B cell (primary cell): Measurements from ENCODE around the gene SIAH3. TPM values are rescaled to one million over a fixed set of nuclear protein-coding genes. Genes with fewer than 3 reads are reported as not detected.

Experiments used
- ATAC-seq: fragments of 200-7000 bp; cut with Tn5 transposase; one replicate; pipeline ENCODE4 v1.10.0; 2021; ENCODE audit warnings: low read depth, mild to moderate bottlenecking, moderate number of reproducible peaks, moderate library complexity
- CTCF ChIA-PET: fragments of 350-600 bp; sonication (Branson Sonifier 250); formaldehyde crosslinking; loops from one replicate; lab custom pipeline; 2021; ENCODE audit warnings: antibody characterized with exemption, inconsistent platforms; lab: Charles Lee
- POLR2A ChIA-PET: fragments of 350-600 bp; sonication (Branson Sonifier 250); formaldehyde crosslinking; loops from one replicate; lab custom pipeline; 2021; ENCODE audit warnings: antibody characterized with exemption; lab: Charles Lee
- DNase-seq: peaks from one replicate; pipeline ENCODE4 v3.0.0; 2013
- H2AFZ ChIP-seq: 2 replicates; pipeline ENCODE4 v1.6.1; 2012; ENCODE audit warnings: mild to moderate bottlenecking, low read depth, low read length; ENCODE audit not compliant: insufficient read depth, poor library complexity, severe bottlenecking
- H3K27ac ChIP-seq, 2 donors: 1 replicate in 1 of 2; 2 replicates in 1 of 2; pipeline ENCODE4 v1.5.1; 2012 to 2013; ENCODE audit warnings: low read length in 2 of 2, mild to moderate bottlenecking in 2 of 2, moderate library complexity in 1 of 2
- H3K27me3 ChIP-seq, 4 experiments: fragments of 200-600 bp in 1 of 4; sonication (generic) in 1 of 4; replicated peaks in 1 of 4; 1 replicate in 2 of 4; 2 replicates in 2 of 4; pipeline versions ENCODE4 v1.6.1 to v1.7.0; 2013 to 2016; ENCODE audit warnings: low read length in 3 of 4, mild to moderate bottlenecking in 2 of 4, mixed read lengths in 1 of 4, moderate library complexity in 1 of 4; ENCODE audit not compliant: insufficient read depth in 4 of 4, control insufficient read depth in 3 of 4; ENCODE audit errors: control extremely low read depth in 1 of 4
- H3K36me3 ChIP-seq, 2 experiments: replicated peaks in 1 of 2; 1 replicate in 1 of 2; 2 replicates in 1 of 2; pipeline versions ENCODE4 v1.6.1 to v1.7.1; 2013; ENCODE audit warnings: low read length in 1 of 2; ENCODE audit not compliant: insufficient read depth in 2 of 2, control insufficient read depth in 1 of 2; ENCODE audit errors: control extremely low read depth in 1 of 2, extremely low read depth in 1 of 2
- H3K4me1 ChIP-seq, 2 donors: fragments of 200-600 bp in 1 of 2; sonication (generic) in 1 of 2; 1 replicate in 1 of 2; 2 replicates in 1 of 2; pipeline versions ENCODE4 v1.5.1 to v1.6.1; 2013 to 2017; ENCODE audit warnings: low read length in 2 of 2; ENCODE audit not compliant: control insufficient read depth in 2 of 2, insufficient read depth in 2 of 2
- H3K4me2 ChIP-seq: replicated peaks from 2 replicates; pipeline ENCODE3; 2012; ENCODE audit warnings: mild to moderate bottlenecking, low read depth, low read length; ENCODE audit not compliant: poor library complexity, severe bottlenecking
- H3K4me3 ChIP-seq, 5 experiments: fragments of 200-600 bp in 1 of 5; sonication (generic) in 1 of 5; 1 replicate in 3 of 5; 2 replicates in 2 of 5; pipeline versions ENCODE4 v1.5.1 to v1.7.0; 2011 to 2016; ENCODE audit warnings: low read length in 4 of 5, mild to moderate bottlenecking in 4 of 5, low read depth in 2 of 5, control low read depth in 1 of 5, moderate library complexity in 1 of 5; ENCODE audit not compliant: insufficient read depth in 1 of 5; ENCODE audit errors: control extremely low read depth in 1 of 5, extremely low read depth in 1 of 5
- H3K79me2 ChIP-seq: fragments of 200-600 bp; sonication (generic); one replicate; pipeline ENCODE4 v1.6.0; 2016; ENCODE audit warnings: low read length; ENCODE audit not compliant: control insufficient read depth, insufficient read depth
- H3K9ac ChIP-seq: fragments of 200-600 bp; sonication (generic); 2 replicates; pipeline ENCODE4 v1.6.1; 2017; ENCODE audit warnings: mild to moderate bottlenecking, low read length, moderate library complexity
- H3K9me3 ChIP-seq, 3 donors: one replicate each; pipeline versions ENCODE4 v1.6.1 to v1.7.1; 2013; ENCODE audit warnings: low read length in 2 of 3; ENCODE audit not compliant: control insufficient read depth in 2 of 3, insufficient read depth in 1 of 3; ENCODE audit errors: control extremely low read depth in 1 of 3
- H4K20me1 ChIP-seq: 2 replicates; pipeline ENCODE4 v1.6.0; 2012; ENCODE audit warnings: mild to moderate bottlenecking, low read length; ENCODE audit not compliant: insufficient read depth, control insufficient read depth, poor library complexity, severe bottlenecking
- H3K27ac Mint-ChIP-seq: one replicate; pipeline ENCODE4 v1.8.0; 2021; ENCODE audit warnings: mixed read lengths
- H3K27me3 Mint-ChIP-seq: one replicate; pipeline ENCODE4 v1.8.0; 2021; ENCODE audit warnings: mixed read lengths
- H3K4me1 Mint-ChIP-seq: one replicate; pipeline ENCODE4 v1.8.0; 2021; ENCODE audit warnings: mixed read lengths
- H3K4me3 Mint-ChIP-seq: one replicate; pipeline ENCODE4 v1.8.0; 2021; ENCODE audit warnings: mixed read lengths
- H3K9me3 Mint-ChIP-seq: one replicate; pipeline ENCODE4 v1.8.0; 2022; ENCODE audit warnings: mixed read lengths; ENCODE audit not compliant: insufficient read depth
- CTCF ChIP-seq: fragments of 200-600 bp; IDR thresholded peaks from one replicate; pipeline ENCODE4 v1.8.0; 2022; ENCODE audit warnings: antibody characterized with exemption, mild to moderate bottlenecking
- EZH2 ChIP-seq: IDR thresholded peaks from 2 replicates; pipeline ENCODE4 v1.6.1; 2012; ENCODE audit warnings: borderline replicate concordance, low read depth, mild to moderate bottlenecking, moderate library complexity, low read length; ENCODE audit not compliant: insufficient read depth, poor library complexity, severe bottlenecking
- WGBS: methylation state at CpG from one replicate; pipeline ENCODE4 v1.1.5; 2013; ENCODE audit warnings: missing lambda C conversion rate; ENCODE audit not compliant: insufficient coverage; 5-methylcytosine and 5-hydroxymethylcytosine counted together
- intact Hi-C: fragments of 100-400 bp; cut with micrococcal nuclease; formaldehyde crosslinking; loops from one replicate; pipeline ENCODE4 v1.10.0; 2022
- polyA plus RNA-seq: library from polyadenylated mRNA; depleted of rRNA; stranded (reverse); fragments of >200 nt; gene quantifications from 2 replicates; pipeline ENCODE4 v1.2.3, GENCODE V29; 2012
- total RNA-seq, 2 donors: library from RNA; stranded (reverse); fragments of 120-200 nt in 1 of 2; gene quantifications; 1 replicate in 1 of 2; 2 replicates in 1 of 2; pipeline versions ENCODE4 v1.2.3 to v1.2.4, GENCODE V29; 2013 to 2022

The SIAH3 gene
- total and polyA plus RNA-seq, 2 donors (not counting 1 experiment from before 2014, with no cell fraction given): not detected

DNA sequence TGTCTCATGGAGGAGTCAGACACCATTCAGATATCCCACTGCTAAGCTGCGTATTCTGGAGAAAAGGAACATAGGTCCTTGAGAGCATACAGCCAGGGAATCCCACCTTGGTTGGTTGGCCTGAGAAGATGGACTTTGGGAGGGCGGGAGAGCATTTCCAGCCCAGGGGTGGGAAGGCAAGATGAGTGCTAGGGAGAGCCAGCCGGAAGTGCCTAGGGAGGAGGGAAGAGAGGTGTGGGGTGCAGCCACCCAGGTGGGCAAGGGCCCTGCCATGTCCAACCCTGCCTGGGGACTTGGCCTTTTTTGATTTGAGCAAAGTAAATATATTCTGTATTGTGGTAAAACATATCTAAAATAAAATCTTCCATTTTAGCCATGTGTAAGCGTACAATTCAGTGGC is 19.7 kb downstream of the SIAH3 start:
- ChIA-PET POLR2A (no interaction called here), CTCF (no interaction called here)
- no peaks in the 10 kb centered on the region for H4K20me1 ChIP-seq
- no peaks in the 10 kb centered on the region for H3K36me3 ChIP-seq
- TF ChIP-seq EZH2: no peak
- no peak for TF ChIP-seq CTCF
- no peaks in the 10 kb centered on the region for H3K4me1 Mint-ChIP-seq
- 93% methylated on average over 4 of the region's 4 CpGs for WGBS
- peaks cover 0 to 3% (median 0%) of the 10 kb centered on the region in 4 experiments for H3K27me3 ChIP-seq
- H3K27me3 Mint-ChIP-seq: peaks cover 10% of the 10 kb centered on the region
- no peaks in the 10 kb centered on the region for H3K79me2 ChIP-seq
- no peak for DNase-seq
- no peaks in the 10 kb centered on the region for H3K9me3 ChIP-seq
- H3K4me3 Mint-ChIP-seq: no peak overlapping the region
- intact Hi-C loops: no loop called here
- no peak overlapping the region for H3K27ac Mint-ChIP-seq
- no peak for ATAC-seq
- H2AFZ ChIP-seq: no peak overlapping the region
- no peak overlapping the region for H3K4me3 ChIP-seq
- H3K27ac ChIP-seq: no peak overlapping the region
- no peaks in the 10 kb centered on the region for H3K9me3 Mint-ChIP-seq
- no peak overlapping the region for H3K4me2 ChIP-seq
- H3K4me1 ChIP-seq: no peaks in the 10 kb centered on the region
- H3K9ac ChIP-seq: no peak overlapping the region

DNA sequence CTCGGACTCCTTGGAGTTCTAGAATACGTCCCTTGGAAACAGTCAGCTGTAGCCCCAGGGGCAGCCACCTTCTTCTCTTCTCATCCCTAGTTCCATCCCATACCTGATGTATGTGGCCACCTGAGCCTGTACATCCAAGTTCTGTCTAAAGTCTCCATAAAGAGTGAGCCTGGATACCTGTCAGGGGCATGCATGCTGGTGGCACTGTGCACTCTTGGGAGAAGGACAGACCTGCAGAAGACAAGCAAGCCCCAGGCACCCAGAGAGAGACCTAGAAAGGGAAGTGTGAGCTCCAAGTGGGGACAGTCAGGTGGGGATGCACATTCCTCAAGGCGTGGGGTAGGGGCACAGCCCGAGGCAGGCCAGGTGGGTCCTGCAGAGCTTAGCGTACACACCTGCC is 21.4 kb downstream of the SIAH3 start:
- H3K4me3 ChIP-seq: no peak overlapping the region
- no peaks in the 10 kb centered on the region for H3K4me1 ChIP-seq
- ChIA-PET CTCF (interaction anchor here (0.8 kb wide), 1 partner anchor 207 kb away, joined by 3 read pairs; no protein-coding TSS in a partner anchor), POLR2A (no interaction called here)
- no peaks in the 10 kb centered on the region for H3K36me3 ChIP-seq
- no peaks in the 10 kb centered on the region for H3K9me3 ChIP-seq
- no peaks in the 10 kb centered on the region for H3K27me3 ChIP-seq
- H3K27ac Mint-ChIP-seq: no peak overlapping the region
- 88% methylated on average over 4 of the region's 5 CpGs for WGBS
- intact Hi-C loops: no loop called here
- H3K27ac ChIP-seq: no peak overlapping the region
- ATAC-seq (no peak), DNase-seq (no peak)
- peaks cover 10% of the 10 kb centered on the region for H3K27me3 Mint-ChIP-seq
- H3K9me3 Mint-ChIP-seq: no peaks in the 10 kb centered on the region
- H3K9ac ChIP-seq: no peak overlapping the region
- H3K4me2 ChIP-seq: no peak overlapping the region
- H3K4me1 Mint-ChIP-seq: no peaks in the 10 kb centered on the region
- no peak overlapping the region for H2AFZ ChIP-seq
- H3K79me2 ChIP-seq: no peaks in the 10 kb centered on the region
- TF ChIP-seq CTCF (no peak), EZH2 (no peak)
- no peaks in the 10 kb centered on the region for H4K20me1 ChIP-seq
- H3K4me3 Mint-ChIP-seq: no peak overlapping the region
